Rectal smooth muscle tissue (tissue), 1 donor: Measurements from ENCODE around the gene BLVRB.
"Not testable (repeated sequence)": the region's sequence is repeated elsewhere in the genome, so short reads cannot be mapped to it uniquely, and the experiment has no call there.

Experiments
- H3K27ac ChIP-seq: one replicate; pipeline ENCODE4 v1.7.0; 2013; ENCODE audit warnings: low read depth, low read length, inconsistent platforms
- H3K27me3 ChIP-seq: one replicate; pipeline ENCODE4 v1.7.0; 2013; ENCODE audit warnings: low read length; ENCODE audit not compliant: control insufficient read depth, insufficient read depth
- H3K36me3 ChIP-seq: one replicate; pipeline ENCODE4 v1.7.0; 2013; ENCODE audit warnings: low read length; ENCODE audit not compliant: control insufficient read depth, insufficient read depth
- H3K4me1 ChIP-seq: one replicate; pipeline ENCODE4 v1.7.0; 2013; ENCODE audit warnings: low read length; ENCODE audit not compliant: control insufficient read depth, insufficient read depth
- H3K4me3 ChIP-seq: one replicate; pipeline ENCODE4 v1.7.0; 2013; ENCODE audit warnings: low read length
- H3K9ac ChIP-seq: one replicate; pipeline ENCODE4 v1.7.0; 2013; ENCODE audit warnings: low read length

BLVRB gene

GRCh38 chr19:40415768-40416167 lies 49.8 kb downstream of the BLVRB start:
- Histone ChIP-seq H3K27ac (no peak overlapping the region), H3K27me3 (no peaks in the 10 kb centered on the region), H3K4me1 (no peaks in the 10 kb centered on the region), H3K9ac (no peak overlapping the region), H3K4me3 (no peak overlapping the region), H3K36me3 (no peaks in the 10 kb centered on the region)

- Histone ChIP-seq H3K4me1 (no peaks in the 10 kb centered on the region), H3K27ac (no peak overlapping the region), H3K4me3 (no peak overlapping the region)
Measured at GRCh38 chr19:40414542-40415535, 50.7 kb downstream of the BLVRB start.

GRCh38 chr19:40413291-40413845 lies 52.2 kb downstream of the BLVRB start, which contains the start of gene PRX:
Gene PRX, minus strand, starts transcription at chr19:40413378. Its CDS starts 5,446 bp downstream, at chr19:40407932.
- Histone ChIP-seq H3K27ac (no peak within 1 kb of the TSS), H3K4me3 (no peak within 1 kb of the TSS), H3K9ac (no peak within 1 kb of the TSS), H3K4me1 (no peaks in the 10 kb centered on the region), H3K27me3 (no peaks in the 10 kb centered on the region), H3K36me3 (no peaks in the 10 kb centered on the region)

More at GRCh38 chr19:40414542-40415535, 50.7 kb downstream of the BLVRB start:
- Histone ChIP-seq H3K9ac (no peak overlapping the region), H3K36me3 (no peaks in the 10 kb centered on the region), H3K27me3 (no peaks in the 10 kb centered on the region)

GRCh38 chr19:40412866-40413265 lies 52.7 kb downstream of the BLVRB start:
- Histone ChIP-seq H3K27me3 (no peaks in the 10 kb centered on the region), H3K36me3 (no peaks in the 10 kb centered on the region), H3K4me1 (no peaks in the 10 kb centered on the region), H3K9ac (no peak overlapping the region), H3K27ac (no peak overlapping the region), H3K4me3 (no peak overlapping the region)

- Histone ChIP-seq H3K27ac (no peak overlapping the region), H3K9ac (no peak overlapping the region), H3K36me3 (no peaks in the 10 kb centered on the region), H3K4me1 (no peaks in the 10 kb centered on the region), H3K4me3 (no peak overlapping the region), H3K27me3 (no peaks in the 10 kb centered on the region)
Measured at GRCh38 chr19:40411958-40412499, 53.5 kb downstream of the BLVRB start.

GRCh38 chr19:40411125-40411842 lies 54.3 kb downstream of the BLVRB start:
- Histone ChIP-seq H3K27me3 (no peaks in the 10 kb centered on the region), H3K9ac (no peak overlapping the region), H3K4me1 (no peaks in the 10 kb centered on the region), H3K4me3 (no peak overlapping the region), H3K36me3 (no peaks in the 10 kb centered on the region), H3K27ac (no peak overlapping the region)

- Histone ChIP-seq H3K27me3 (no peaks in the 10 kb centered on the region), H3K27ac (no peak overlapping the region), H3K9ac (no peak overlapping the region), H3K4me3 (no peak overlapping the region), H3K4me1 (no peaks in the 10 kb centered on the region), H3K36me3 (no peaks in the 10 kb centered on the region)
Measured at GRCh38 chr19:40410030-40410389, 55.5 kb downstream of the BLVRB start.

- H3K27ac ChIP-seq, H3K9ac ChIP-seq, H3K27me3 ChIP-seq, H3K4me1 ChIP-seq, H3K4me3 ChIP-seq, H3K36me3 ChIP-seq: not testable (repeated sequence)
Measured at GRCh38 chr19:40408598-40408925, 57.0 kb downstream of the BLVRB start.

- Histone ChIP-seq H3K4me3 (no peak overlapping the region), H3K4me1 (peaks cover 3% of the 10 kb centered on the region), H3K27me3 (no peaks in the 10 kb centered on the region), H3K27ac (no peak overlapping the region), H3K36me3 (no peaks in the 10 kb centered on the region), H3K9ac (no peak overlapping the region)
Measured at GRCh38 chr19:40407714-40408597, 57.6 kb downstream of the BLVRB start.

- Histone ChIP-seq H3K4me3 (peak overlapping the region; percentile 68), H3K9ac (no peak overlapping the region), H3K36me3 (no peaks in the 10 kb centered on the region), H3K27me3 (no peaks in the 10 kb centered on the region), H3K27ac (peak overlapping the region; percentile 83), H3K4me1 (peaks cover 3% of the 10 kb centered on the region)
Measured at GRCh38 chr19:40403262-40403984, 62.1 kb downstream of the BLVRB start.

GRCh38 chr19:40400559-40400958 lies 65.0 kb downstream of the BLVRB start:
- Histone ChIP-seq H3K36me3 (no peaks in the 10 kb centered on the region), H3K27me3 (no peaks in the 10 kb centered on the region), H3K4me3 (no peak overlapping the region), H3K9ac (no peak overlapping the region), H3K27ac (no peak overlapping the region), H3K4me1 (peaks cover 3% of the 10 kb centered on the region)
